GM19324 (cell line): ENCODE data around the gene POLDIP3.
"Not testable (repeated sequence)": the region's sequence is repeated elsewhere in the genome, so short reads cannot be mapped to it uniquely, and the experiment has no call there.

Experiments used
- ATAC-seq: cut with Tn5 transposase; IDR thresholded peaks from one replicate; pipeline ENCODE4 v1.9.1; 2021; ENCODE audit warnings: mild to moderate bottlenecking, moderate library complexity; ENCODE audit not compliant: unreplicated experiment, low FRiP score

Gene POLDIP3

GRCh38 chr22:42620084-42620483, 5.4 kb upstream of the POLDIP3 start:
- no peak for ATAC-seq

- no peak for ATAC-seq
Measured at GRCh38 chr22:42619261-42620063, 4.8 kb upstream of the POLDIP3 start.

- no peak for ATAC-seq
Measured at GRCh38 chr22:42617155-42617983, 2.7 kb upstream of the POLDIP3 start.

GRCh38 chr22:42615860-42616175, 1.1 kb upstream of the POLDIP3 start:
- ATAC-seq: not testable (repeated sequence)

GRCh38 chr22:42615092-42615859, 593 bp upstream of the POLDIP3 start:
- peak; percentile 54 for ATAC-seq

GRCh38 chr22:42613872-42614301, 796 bp downstream of the POLDIP3 start:
- no peak for ATAC-seq

GRCh38 chr22:42612336-42612735, 2.3 kb downstream of the POLDIP3 start:
- ATAC-seq: no peak

GRCh38 chr22:42611051-42611450, 3.6 kb downstream of the POLDIP3 start:
- ATAC-seq: no peak

GRCh38 chr22:42610186-42610585, 4.5 kb downstream of the POLDIP3 start:
- ATAC-seq: no peak

- ATAC-seq: no peak
Measured at GRCh38 chr22:42608823-42609361, 5.8 kb downstream of the POLDIP3 start.

- no peak for ATAC-seq
Measured at GRCh38 chr22:42608136-42608822, 6.4 kb downstream of the POLDIP3 start.

- not testable (repeated sequence) for ATAC-seq
Measured at GRCh38 chr22:42607641-42608040, 7.0 kb downstream of the POLDIP3 start.

- no peak for ATAC-seq
Measured at GRCh38 chr22:42604403-42604802, 10.3 kb downstream of the POLDIP3 start.

- ATAC-seq: no peak
Measured at GRCh38 chr22:42603427-42603826, 11.3 kb downstream of the POLDIP3 start.

GRCh38 chr22:42602470-42602869, 12.2 kb downstream of the POLDIP3 start:
- ATAC-seq: no peak

GRCh38 chr22:42601879-42602465, 12.7 kb downstream of the POLDIP3 start:
- no peak for ATAC-seq

GRCh38 chr22:42596863-42597530, 17.7 kb downstream of the POLDIP3 start:
- no peak for ATAC-seq

- no peak for ATAC-seq
Measured at GRCh38 chr22:42596336-42596735, 18.3 kb downstream of the POLDIP3 start.

GRCh38 chr22:42595434-42595833, 19.2 kb downstream of the POLDIP3 start:
- ATAC-seq: no peak
